ENCODE results near the gene MYBPC1.
"Not testable (repeated sequence)": the region's sequence is repeated elsewhere in the genome, so short reads cannot be mapped to it uniquely, and the experiment has no call there.

- not testable (repeated sequence) for TF ChIP-seq CTCF (IDR thresholded peaks at IDR 0.05); REST (IDR thresholded peaks at IDR 0.05; ENCODE audit: insufficient read depth in 1 of 2, low read depth in 2 of 2, low read length in 1 of 2); SIN3A (IDR thresholded peaks at IDR 0.05; ENCODE audit: borderline replicate concordance, insufficient read depth, low read depth, low read length)
Observed at GRCh38 chr12:101734482-101734881, 139.7 kb downstream of the MYBPC1 start.

Measured in Panc1 (cell line).